IPS-NIHi7 (cell line): ENCODE measurements around the gene PFN3.
"Not testable (repeated sequence)": the region's sequence is repeated elsewhere in the genome, so short reads cannot be mapped to it uniquely, and the experiment has no call there.

Experiments used
- DNase-seq: peaks from one replicate; pipeline ENCODE4 v3.0.0; 2012; ENCODE audit warnings: mixed read lengths; ENCODE audit errors: extremely low spot score

The PFN3 gene

DNA sequence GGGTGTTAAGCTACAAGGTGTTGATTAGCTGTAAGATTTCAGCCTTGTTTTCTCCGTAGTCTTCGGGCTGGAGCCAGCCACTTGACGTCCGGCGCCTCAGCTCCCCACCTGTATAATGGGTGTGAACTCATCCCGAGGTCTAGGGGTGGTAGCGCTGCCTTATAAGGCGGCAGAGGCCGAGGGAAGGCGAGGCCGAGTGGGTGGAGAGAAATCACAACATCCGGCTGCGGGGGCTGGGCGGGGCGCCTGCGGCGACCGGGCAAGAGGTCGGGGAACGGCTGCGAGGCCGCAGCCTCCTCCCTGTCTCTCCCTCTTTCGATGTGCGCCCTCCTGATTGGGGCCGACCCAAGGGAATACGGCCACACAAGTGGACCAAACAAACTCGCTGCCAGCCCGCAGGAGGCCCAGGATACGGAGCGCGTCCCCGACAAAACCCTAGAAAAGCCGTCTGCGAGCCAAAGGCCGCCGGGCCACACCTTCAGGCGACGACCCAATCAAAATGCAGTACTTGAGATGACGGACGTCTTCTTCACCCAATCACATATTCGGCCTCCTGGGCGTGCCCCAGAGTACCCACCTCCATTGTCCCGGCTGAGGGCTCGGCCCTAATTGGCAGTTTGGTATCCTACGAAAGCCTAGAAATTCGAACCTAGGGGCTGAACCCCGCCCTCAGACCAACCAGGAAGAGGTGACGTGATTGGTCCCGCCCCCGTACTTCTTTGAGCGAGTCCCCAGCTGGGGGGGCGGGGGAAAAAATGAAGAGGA, 25.5 kb upstream of the PFN3 start:
- DNase-seq: peak; percentile 99

- DNase-seq: no peak
Observed at GRCh38 chr5:177425196-177425800, 24.8 kb upstream of the PFN3 start.

DNA sequence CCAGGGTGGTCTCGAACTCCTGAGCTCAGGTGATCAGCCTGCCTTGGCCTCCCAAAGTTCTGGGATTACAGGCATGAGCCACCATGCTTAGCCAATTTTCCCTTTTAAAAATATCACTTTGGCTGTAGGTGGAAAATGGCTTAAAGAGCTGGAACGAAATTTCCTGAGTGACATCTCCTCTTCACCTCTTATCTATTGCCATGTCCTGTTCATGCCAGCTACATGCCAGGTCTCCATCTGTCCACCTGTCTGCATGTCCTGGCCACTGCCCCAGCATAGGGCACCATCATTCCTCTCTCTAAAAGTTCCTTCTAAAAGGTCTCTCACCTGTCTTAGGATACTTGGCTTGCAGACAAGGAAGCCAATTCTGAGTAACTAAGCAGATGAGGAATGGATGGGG, 23.2 kb upstream of the PFN3 start:
- DNase-seq: no peak

GRCh38 chr5:177421062-177421798, 20.8 kb upstream of the PFN3 start:
- DNase-seq: no peak

GRCh38 chr5:177420472-177420871, 20.0 kb upstream of the PFN3 start:
- DNase-seq: not testable (repeated sequence)

DNA sequence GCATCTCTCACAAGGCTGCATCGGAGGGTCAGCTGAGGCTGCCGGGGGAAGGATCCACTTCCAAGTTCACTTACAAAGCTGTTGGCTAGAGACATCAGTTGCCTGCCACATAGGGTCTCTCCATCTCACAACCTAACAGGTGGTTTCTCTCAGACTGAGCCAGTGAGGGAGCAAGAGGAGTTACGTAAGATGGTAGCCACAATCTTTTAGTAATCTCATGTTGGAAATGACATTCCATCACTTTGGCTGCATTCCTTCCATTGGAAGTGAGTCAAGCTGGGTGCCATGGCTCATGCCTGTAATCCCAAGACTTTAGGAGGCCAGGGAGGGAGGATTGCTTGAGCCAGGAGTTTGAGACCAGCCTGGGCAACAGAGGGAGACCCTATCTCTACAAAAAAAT, 18.6 kb upstream of the PFN3 start:
- DNase-seq: no peak

DNA sequence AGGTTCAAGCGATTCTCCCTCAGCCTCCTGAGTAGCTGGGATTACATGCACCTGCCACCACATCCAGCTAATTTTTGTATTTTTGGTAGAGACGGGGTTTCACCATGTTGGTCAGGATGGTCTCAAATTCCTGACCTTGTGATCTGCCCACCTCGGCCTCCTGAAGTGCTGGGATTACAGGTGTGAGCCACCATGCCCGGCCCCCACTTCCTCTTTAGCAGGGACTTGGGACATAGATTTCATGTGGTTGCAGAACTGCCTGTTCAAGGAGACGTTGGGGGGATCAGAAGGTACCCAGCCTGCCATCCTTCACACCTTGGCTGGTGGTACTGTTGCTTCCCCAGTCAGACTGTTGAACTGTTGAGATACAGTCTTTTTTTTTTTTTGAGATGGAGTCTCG, 16.6 kb upstream of the PFN3 start:
- not testable (repeated sequence) for DNase-seq

DNA sequence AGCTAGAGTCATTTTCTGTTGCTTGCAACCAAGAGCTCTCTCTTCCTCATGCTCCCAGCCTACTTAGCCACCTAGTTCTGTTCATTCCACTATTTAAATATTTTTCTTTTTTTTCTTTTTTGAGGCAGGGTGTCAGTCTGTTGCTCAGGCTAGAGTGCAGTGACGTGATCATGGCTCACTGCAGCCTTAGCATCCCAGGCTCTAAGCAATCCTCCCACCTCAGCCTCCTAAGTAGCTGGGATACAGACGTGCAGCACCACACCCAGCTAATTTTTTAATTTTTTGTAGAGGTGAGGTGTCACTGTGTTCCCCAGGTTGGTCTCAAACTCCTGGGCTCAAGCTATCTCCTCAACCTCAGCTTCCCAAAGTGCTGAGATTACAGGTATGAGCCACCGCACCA, 14.0 kb upstream of the PFN3 start:
- no peak for DNase-seq

DNA sequence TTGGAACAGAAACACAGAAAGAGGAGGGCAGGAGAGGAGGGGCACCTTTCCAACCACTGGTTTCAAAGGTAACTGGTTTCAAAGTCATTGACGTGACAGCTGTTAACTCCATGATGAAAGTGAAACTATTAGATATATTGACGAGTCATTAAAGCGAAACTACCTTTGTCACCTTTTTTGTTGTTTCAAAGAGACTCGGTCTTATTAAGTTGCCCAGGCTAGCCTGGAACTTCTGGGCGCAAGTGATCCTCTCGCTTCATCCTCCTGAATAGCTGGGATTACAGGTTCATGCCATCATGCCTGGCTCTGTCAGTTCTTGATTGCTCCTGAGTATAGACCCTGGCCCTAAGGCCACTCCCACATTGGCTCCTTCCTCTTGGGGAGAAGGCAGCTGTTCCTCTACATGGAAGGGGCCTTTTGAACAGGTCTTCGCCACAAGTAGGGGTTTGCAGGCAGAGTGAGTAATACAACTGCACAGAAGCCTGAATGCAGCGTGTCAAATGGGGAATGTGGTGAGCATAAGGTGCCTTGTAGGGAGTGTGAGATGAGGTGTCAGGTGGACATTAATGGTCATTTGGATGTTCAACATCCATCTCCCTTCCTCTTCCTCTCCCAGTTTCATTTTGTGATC, 12.3 kb upstream of the PFN3 start:
- no peak for DNase-seq

GRCh38 chr5:177410575-177410974, 10.1 kb upstream of the PFN3 start:
- DNase-seq: no peak

- no peak for DNase-seq
Observed at GRCh38 chr5:177409043-177409801, 8.8 kb upstream of the PFN3 start, which contains the start of gene F12. F12 (minus strand) TSS chr5:177409564; CDS start chr5:177409527, 37 bp downstream.

DNA sequence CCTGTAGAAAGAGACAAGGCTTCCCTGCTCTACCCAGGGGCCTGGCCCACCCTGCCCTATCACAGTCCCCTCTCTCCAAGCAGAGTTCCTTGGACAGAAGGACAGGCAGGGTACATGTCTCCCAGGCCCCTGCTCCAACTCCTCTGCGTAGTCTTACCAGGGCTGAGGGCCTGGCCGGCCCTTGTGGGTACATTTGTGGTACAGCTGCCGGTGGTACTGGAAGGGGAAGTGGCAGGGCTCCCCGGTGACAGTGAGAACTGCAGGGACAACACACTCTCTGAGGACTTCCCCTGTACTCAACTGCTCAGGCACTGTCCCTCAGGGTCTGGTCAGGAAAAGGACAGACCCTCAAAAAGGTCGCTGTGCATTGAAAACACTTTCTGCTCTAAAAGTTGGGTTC, 5.3 kb upstream of the PFN3 start:
- no peak for DNase-seq

GRCh38 chr5:177405312-177405711, 4.9 kb upstream of the PFN3 start:
- no peak for DNase-seq

DNA sequence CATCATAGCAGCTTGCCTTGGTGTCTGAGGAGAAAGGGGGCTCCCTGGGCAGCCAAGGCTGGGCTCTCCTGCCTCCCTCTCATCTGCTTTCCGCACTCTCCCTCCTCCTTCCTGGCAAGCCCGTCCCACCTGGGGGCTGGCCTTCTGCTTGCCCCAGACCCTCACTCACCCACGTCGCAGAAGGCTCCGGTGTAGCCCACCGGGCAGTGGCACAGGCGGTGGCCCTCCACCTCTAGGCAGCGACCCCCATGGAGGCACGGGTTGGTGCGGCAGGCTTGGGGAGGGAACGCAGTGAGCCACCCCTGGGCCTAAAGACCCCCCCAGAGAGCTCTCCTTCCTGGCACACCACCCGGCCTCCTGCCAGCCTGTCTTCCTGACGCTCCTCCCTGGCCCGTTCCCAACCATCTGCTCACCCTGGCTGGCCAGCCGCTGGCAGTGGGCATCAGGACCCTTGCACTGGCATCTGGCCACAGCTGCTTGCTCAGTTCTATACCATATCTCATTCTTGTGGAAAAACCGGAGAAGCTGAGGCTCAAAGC, 4.2 kb upstream of the PFN3 start:
- DNase-seq: no peak

- DNase-seq: peak; percentile 73
Observed at GRCh38 chr5:177403792-177404640, 3.6 kb upstream of the PFN3 start.

GRCh38 chr5:177403102-177403791, 2.8 kb upstream of the PFN3 start:
- DNase-seq: no peak

- DNase-seq: peak; percentile 92
Observed at GRCh38 chr5:177402271-177403043, 2.0 kb upstream of the PFN3 start.

DNA sequence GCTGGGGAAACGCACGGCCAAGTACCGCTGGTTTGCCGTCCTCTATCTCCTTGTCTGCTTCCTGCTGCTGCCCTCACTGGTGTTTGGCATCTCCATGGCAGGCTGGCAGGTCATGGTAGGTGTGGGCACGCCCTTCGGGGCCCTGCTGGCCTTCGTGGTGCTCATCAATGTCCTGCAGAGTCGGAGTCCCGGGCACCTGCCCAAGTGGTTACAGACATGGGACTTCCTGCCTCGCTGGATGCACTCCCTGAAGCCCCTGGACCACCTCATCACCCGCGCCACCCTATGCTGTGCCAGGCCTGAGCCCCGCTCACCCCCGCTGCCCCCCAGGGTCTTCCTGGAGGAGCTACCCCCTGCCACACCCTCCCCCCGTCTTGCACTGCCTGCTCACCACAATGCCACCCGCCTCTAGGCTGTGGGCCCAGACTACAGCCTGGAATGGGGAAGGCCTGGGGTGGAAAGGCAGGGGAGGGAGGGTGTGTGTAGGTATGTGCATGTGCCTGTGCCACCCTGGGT, 2.5 kb downstream of the PFN3 start:
- DNase-seq: no peak

GRCh38 chr5:177396807-177397206, 3.7 kb downstream of the PFN3 start:
- no peak for DNase-seq
